ENCODE results near the gene PGAP6. TPM values are rescaled to one million over a fixed set of nuclear protein-coding genes. Genes with fewer than 3 reads are reported as not detected.

PGAP6 gene
- total RNA-seq (ENCODE audit: unreplicated experiment) = 133 TPM
- long read RNA-seq, partial matches to known transcripts = 8 of 14 reads
- long read RNA-seq, other reads (novel, unspliced or antisense) = 6 of 14 reads

- peak within 1 kb of the TSS; percentile 84 for H3K27ac Mint-ChIP-seq (ENCODE audit: unreplicated experiment)
Observed at GRCh38 chr16:381789-382717, at the start of gene PGAP6. Gene PGAP6 (minus strand): TSS chr16:381978. CDS start chr16:381821, 157 bp downstream.

GRCh38 chr16:430904-431303, 49.1 kb upstream of the PGAP6 start:
- no peak for DNase-seq (ENCODE audit: low spot score)
- H3K36me3 Mint-ChIP-seq (ENCODE audit: low read depth, unreplicated experiment) = peaks cover 9% of the 10 kb centered on the region
- no peak overlapping the region for H3K4me3 Mint-ChIP-seq (ENCODE audit: unreplicated experiment)
- peaks cover 11% of the 10 kb centered on the region for H3K4me1 Mint-ChIP-seq (ENCODE audit: unreplicated experiment)
- no peaks in the 10 kb centered on the region for H3K9me3 Mint-ChIP-seq (ENCODE audit: unreplicated experiment)
- TF ChIP-seq, protein P1, sequence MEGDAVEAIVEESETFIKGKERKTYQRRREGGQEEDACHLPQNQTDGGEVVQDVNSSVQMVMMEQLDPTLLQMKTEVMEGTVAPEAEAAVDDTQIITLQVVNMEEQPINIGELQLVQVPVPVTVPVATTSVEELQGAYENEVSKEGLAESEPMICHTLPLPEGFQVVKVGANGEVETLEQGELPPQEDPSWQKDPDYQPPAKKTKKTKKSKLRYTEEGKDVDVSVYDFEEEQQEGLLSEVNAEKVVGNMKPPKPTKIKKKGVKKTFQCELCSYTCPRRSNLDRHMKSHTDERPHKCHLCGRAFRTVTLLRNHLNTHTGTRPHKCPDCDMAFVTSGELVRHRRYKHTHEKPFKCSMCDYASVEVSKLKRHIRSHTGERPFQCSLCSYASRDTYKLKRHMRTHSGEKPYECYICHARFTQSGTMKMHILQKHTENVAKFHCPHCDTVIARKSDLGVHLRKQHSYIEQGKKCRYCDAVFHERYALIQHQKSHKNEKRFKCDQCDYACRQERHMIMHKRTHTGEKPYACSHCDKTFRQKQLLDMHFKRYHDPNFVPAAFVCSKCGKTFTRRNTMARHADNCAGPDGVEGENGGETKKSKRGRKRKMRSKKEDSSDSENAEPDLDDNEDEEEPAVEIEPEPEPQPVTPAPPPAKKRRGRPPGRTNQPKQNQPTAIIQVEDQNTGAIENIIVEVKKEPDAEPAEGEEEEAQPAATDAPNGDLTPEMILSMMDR (IDR thresholded peaks at IDR 0.05; ENCODE audit: unreplicated experiment) = no peak
- H3K27ac Mint-ChIP-seq (ENCODE audit: unreplicated experiment) = no peak overlapping the region
- peaks cover 4% of the 10 kb centered on the region for H3K27me3 Mint-ChIP-seq (ENCODE audit: unreplicated experiment)

More at GRCh38 chr16:381789-382717, at the start of gene PGAP6:
- Mint-ChIP-seq H3K27me3 (ENCODE audit: unreplicated experiment) (peaks cover 14% of the 10 kb centered on the region), H3K4me3 (ENCODE audit: unreplicated experiment) (peak within 1 kb of the TSS; percentile 86), H3K36me3 (ENCODE audit: low read depth, unreplicated experiment) (no peaks in the 10 kb centered on the region), H3K4me1 (ENCODE audit: unreplicated experiment) (peaks cover 20% of the 10 kb centered on the region), H3K9me3 (ENCODE audit: unreplicated experiment) (no peaks in the 10 kb centered on the region)
- TF ChIP-seq, protein P1 (IDR thresholded peaks at IDR 0.05; ENCODE audit: unreplicated experiment) = no peak
- DNase-seq (ENCODE audit: low spot score) = peak; percentile 62

DNA sequence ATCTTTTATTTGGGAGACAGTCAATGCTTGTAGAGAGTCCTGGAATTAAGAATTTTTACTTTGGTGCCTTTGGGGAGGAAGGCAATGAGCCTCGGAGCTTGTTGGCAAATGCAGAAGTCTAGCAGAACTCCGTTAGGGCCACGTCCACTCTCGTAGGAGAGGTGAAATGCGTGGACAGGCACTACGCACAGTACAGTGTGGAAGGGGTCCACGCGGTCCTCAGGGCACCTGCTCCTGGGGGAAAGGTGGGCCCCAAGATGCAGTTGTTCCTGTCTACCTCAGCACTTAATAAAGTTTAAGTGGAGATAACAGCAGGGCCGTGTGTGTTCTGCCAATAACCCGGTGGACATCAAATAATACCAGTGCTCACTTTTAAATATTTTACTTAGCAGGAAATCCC, 45.5 kb upstream of the PGAP6 start:
- Mint-ChIP-seq H3K4me3 (ENCODE audit: unreplicated experiment) (peak overlapping the region; percentile 95), H3K27ac (ENCODE audit: unreplicated experiment) (peak overlapping the region; percentile 77), H3K9me3 (ENCODE audit: unreplicated experiment) (no peaks in the 10 kb centered on the region), H3K36me3 (ENCODE audit: low read depth, unreplicated experiment) (peaks cover 9% of the 10 kb centered on the region), H3K4me1 (ENCODE audit: unreplicated experiment) (peaks cover 17% of the 10 kb centered on the region), H3K27me3 (ENCODE audit: unreplicated experiment) (peaks cover 16% of the 10 kb centered on the region)
- no peak for DNase-seq (ENCODE audit: low spot score)
- TF ChIP-seq, protein P1 (IDR thresholded peaks at IDR 0.05; ENCODE audit: unreplicated experiment) = no peak

GRCh38 chr16:426906-427249, 45.1 kb upstream of the PGAP6 start:
- H3K9me3 Mint-ChIP-seq (ENCODE audit: unreplicated experiment) = no peaks in the 10 kb centered on the region
- no peak for DNase-seq (ENCODE audit: low spot score)
- peak overlapping the region; percentile 77 for H3K27ac Mint-ChIP-seq (ENCODE audit: unreplicated experiment)
- H3K4me1 Mint-ChIP-seq (ENCODE audit: unreplicated experiment) = peaks cover 17% of the 10 kb centered on the region
- peak overlapping the region; percentile 95 for H3K4me3 Mint-ChIP-seq (ENCODE audit: unreplicated experiment)
- peaks cover 9% of the 10 kb centered on the region for H3K36me3 Mint-ChIP-seq (ENCODE audit: low read depth, unreplicated experiment)
- peaks cover 16% of the 10 kb centered on the region for H3K27me3 Mint-ChIP-seq (ENCODE audit: unreplicated experiment)
- TF ChIP-seq, protein P1 (IDR thresholded peaks at IDR 0.05; ENCODE audit: unreplicated experiment) = no peak
